Measurements from ENCODE around the gene MEGF11. TPM values are rescaled to one million over a fixed set of nuclear protein-coding genes. Genes with fewer than 3 reads are reported as not detected.

MEGF11 gene
- total RNA-seq, 4 donors from 2014 or later = 0.23 to 0.33 TPM; not detected in 2

DNA sequence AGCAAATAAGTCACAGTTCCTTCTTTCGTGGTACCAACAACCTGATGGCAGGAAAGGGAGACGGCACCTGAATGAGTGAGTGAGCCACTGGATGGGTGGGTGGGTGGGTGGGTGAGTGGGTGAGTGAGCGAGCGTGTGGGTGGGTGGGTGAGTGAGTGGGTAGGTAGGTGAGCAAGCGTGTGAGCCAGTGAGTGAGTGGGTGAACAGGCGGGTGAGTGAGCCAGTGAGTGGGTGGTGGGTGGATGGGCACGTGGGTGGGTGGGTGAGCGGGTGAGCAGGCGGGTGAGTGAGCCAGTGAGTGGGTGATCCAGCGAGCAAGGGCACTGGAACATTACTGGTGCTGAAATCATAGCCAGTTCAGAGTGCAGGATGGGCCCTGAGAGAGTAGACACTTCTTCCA is 152.8 kb downstream of the MEGF11 start:
- Histone ChIP-seq H3K27ac (replicated peaks in 1 of 4) (no peak overlapping the region), H3K27me3 (peaks cover 0 to 15% (median 0%) of the 10 kb centered on the region in 4 donors), H3K4me1 (no peaks in the 10 kb centered on the region), H3K9me3 (no peaks in the 10 kb centered on the region), H3K4me3 (no peak overlapping the region), H3K36me3 (no peaks in the 10 kb centered on the region)
- intact Hi-C loops (cut with DNase I) = no loop called here
- no peak for DNase-seq (ENCODE audit: extremely low spot score)
- WGBS = 83% methylated on average over 10 of the region's 10 CpGs
- no peak for TF ChIP-seq POLR2A (IDR thresholded peaks at IDR 0.05; ENCODE audit: low read depth)
- no peak for TF ChIP-seq POLR2AphosphoS5 (IDR thresholded peaks at IDR 0.05)
- no peak for TF ChIP-seq EP300 (IDR thresholded peaks at IDR 0.05)
- TF ChIP-seq, protein P1, sequence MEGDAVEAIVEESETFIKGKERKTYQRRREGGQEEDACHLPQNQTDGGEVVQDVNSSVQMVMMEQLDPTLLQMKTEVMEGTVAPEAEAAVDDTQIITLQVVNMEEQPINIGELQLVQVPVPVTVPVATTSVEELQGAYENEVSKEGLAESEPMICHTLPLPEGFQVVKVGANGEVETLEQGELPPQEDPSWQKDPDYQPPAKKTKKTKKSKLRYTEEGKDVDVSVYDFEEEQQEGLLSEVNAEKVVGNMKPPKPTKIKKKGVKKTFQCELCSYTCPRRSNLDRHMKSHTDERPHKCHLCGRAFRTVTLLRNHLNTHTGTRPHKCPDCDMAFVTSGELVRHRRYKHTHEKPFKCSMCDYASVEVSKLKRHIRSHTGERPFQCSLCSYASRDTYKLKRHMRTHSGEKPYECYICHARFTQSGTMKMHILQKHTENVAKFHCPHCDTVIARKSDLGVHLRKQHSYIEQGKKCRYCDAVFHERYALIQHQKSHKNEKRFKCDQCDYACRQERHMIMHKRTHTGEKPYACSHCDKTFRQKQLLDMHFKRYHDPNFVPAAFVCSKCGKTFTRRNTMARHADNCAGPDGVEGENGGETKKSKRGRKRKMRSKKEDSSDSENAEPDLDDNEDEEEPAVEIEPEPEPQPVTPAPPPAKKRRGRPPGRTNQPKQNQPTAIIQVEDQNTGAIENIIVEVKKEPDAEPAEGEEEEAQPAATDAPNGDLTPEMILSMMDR (IDR thresholded peaks at IDR 0.05) = no peak

DNA sequence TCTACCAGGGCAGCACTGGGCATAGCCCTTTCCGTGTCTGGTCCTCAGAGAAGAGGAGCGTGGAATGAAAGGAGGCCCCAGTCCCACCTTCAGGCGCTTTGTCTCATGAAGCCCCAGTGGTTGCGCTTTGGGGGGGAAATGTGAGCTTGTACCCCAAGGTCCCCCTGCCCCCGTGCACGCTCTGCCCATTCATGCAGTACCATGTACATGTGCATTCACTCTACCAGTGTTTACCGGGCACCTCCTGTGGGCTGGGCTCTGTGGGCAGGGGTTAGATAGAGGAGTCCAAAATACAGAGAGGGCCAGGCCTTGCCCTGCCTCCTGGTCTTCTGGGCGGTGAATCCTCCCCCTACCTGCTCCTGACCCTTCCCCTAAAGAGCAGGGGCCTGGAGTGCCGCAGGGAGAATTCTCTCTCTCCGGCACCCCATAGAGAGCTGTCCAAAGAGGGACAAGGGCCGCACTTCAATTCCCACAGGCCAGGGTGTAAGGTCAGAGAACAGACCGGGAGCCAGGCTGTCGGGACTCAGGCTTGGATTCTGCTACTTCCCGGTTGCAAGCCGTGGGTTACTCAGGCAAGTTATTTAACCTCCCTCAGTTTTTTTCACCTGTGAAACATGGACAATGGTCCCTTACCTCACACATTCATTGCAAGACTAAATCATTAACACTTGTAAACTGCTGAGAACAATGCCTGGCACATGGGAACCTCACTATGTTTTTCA is 153.4 kb downstream of the MEGF11 start:
- H3K27me3 ChIP-seq = peaks cover 0 to 19% (median 0%) of the 10 kb centered on the region in 4 donors
- 76% methylated on average over 13 of the region's 15 CpGs for WGBS
- no peaks in the 10 kb centered on the region for H3K9me3 ChIP-seq
- intact Hi-C loops (cut with DNase I) = no loop called here
- no peak overlapping the region for H3K4me3 ChIP-seq
- H3K36me3 ChIP-seq = no peaks in the 10 kb centered on the region
- no peak overlapping the region for H3K27ac ChIP-seq (replicated peaks in 1 of 4)
- TF ChIP-seq EP300 (IDR thresholded peaks at IDR 0.05) (no peak), POLR2A (IDR thresholded peaks at IDR 0.05; ENCODE audit: low read depth) (no peak), POLR2AphosphoS5 (IDR thresholded peaks at IDR 0.05) (no peak)
- TF ChIP-seq, protein P1 (IDR thresholded peaks at IDR 0.05) = no peak
- no peaks in the 10 kb centered on the region for H3K4me1 ChIP-seq
- no peak for DNase-seq (ENCODE audit: extremely low spot score)

DNA sequence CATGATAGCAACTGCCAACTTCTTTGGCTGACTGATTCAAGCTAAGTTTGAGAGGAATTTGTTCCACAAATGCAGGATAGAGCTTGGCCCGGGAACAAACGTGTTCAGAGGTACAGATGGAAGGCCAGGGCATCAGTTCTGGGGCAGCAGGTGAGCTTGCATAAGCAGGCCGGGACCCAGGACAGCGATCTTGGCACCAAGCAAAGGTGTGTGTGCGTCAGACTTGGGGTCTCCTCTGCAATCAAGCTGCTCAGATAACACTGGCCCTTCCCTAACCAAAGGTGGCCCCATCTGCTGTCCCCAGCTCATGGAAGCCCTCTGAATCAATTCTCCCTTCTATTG is 155.6 kb downstream of the MEGF11 start:
- 77% methylated on average over 4 of the region's 5 CpGs for WGBS
- intact Hi-C loops (cut with DNase I) = no loop called here

DNA sequence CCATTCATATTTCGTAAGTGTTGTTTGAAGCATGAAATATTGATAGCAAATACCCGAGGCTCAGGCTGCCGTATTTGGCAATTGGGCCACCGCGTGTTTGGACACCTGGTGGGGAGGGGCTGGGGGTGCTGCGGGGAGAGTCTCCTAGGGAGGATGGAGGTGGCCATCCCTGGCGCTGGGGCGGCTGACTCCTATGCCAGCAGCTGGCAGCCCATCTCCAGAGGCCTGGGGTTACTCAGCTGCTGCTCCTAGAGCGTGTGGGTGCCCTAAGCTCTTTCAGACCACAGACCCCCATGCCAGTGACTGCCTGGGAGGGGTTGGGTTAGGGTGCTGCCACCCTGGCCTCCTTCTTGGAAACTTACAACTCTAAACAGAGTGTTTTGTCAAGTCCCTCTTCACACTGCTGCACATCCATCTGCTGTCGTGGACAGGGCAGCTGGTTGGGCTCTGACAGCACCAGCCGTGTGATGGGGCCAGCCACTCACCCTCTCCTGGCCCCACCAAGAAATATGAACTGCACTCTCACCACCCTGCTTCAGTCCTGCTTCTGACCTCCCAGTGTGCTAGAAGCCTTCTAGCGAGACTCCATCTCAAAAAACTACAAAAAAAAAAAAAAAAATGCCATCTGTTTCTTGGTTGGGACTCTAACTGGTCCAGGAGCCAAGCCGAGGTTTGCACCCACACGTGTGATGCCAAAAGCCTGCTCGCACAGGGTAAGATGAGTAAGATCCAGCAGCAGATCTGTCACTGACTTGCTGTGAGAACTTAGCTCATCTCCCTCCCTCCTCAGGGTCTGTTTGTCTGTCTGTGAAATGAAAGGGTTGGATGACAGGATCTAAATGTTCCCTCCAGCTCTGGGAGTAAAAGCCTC is 156.2 kb downstream of the MEGF11 start:
- no peaks in the 10 kb centered on the region for H3K36me3 ChIP-seq
- H3K27me3 ChIP-seq = peaks cover 0 to 27% (median 0%) of the 10 kb centered on the region in 4 donors
- H3K9me3 ChIP-seq = no peaks in the 10 kb centered on the region
- TF ChIP-seq, protein P1 (IDR thresholded peaks at IDR 0.05) = no peak
- no peak for TF ChIP-seq POLR2AphosphoS5 (IDR thresholded peaks at IDR 0.05)
- TF ChIP-seq EP300 (IDR thresholded peaks at IDR 0.05) = no peak
- TF ChIP-seq POLR2A (IDR thresholded peaks at IDR 0.05; ENCODE audit: low read depth) = no peak
- H3K4me1 ChIP-seq = no peaks in the 10 kb centered on the region
- DNase-seq (ENCODE audit: extremely low spot score) = no peak
- no peak overlapping the region for H3K4me3 ChIP-seq
- H3K27ac ChIP-seq (replicated peaks in 1 of 4) = no peak overlapping the region
- intact Hi-C loops (cut with DNase I) = no loop called here
- 57% methylated on average over 15 of the region's 15 CpGs for WGBS

More for the DNA sequence above, 155.6 kb downstream of the MEGF11 start:
- no peak for DNase-seq (ENCODE audit: extremely low spot score)
- no peaks in the 10 kb centered on the region for H3K36me3 ChIP-seq
- H3K9me3 ChIP-seq = no peaks in the 10 kb centered on the region
- no peak overlapping the region for H3K4me3 ChIP-seq
- TF ChIP-seq EP300 (IDR thresholded peaks at IDR 0.05) (no peak), POLR2A (IDR thresholded peaks at IDR 0.05; ENCODE audit: low read depth) (no peak), POLR2AphosphoS5 (IDR thresholded peaks at IDR 0.05) (no peak)
- TF ChIP-seq, protein P1 (IDR thresholded peaks at IDR 0.05) = no peak
- no peaks in the 10 kb centered on the region for H3K4me1 ChIP-seq
- H3K27ac ChIP-seq (replicated peaks in 1 of 4) = no peak overlapping the region
- peaks cover 0 to 27% (median 0%) of the 10 kb centered on the region in 4 donors for H3K27me3 ChIP-seq
